HepG2 (cell line): ENCODE results near the gene UBE3A. TPM values are rescaled to one million over a fixed set of nuclear protein-coding genes. Genes with fewer than 3 reads are reported as not detected.

ENCODE experiments used
- AHR ChIP-seq: IDR thresholded peaks from 2 replicates; pipeline ENCODE4 v1.6.1; 2018; ENCODE audit warnings: missing genetic modification reagents, missing compliant biosample characterization
- ATM ChIP-seq: fragments of 450-650 bp; IDR thresholded peaks from 2 replicates; pipeline ENCODE4 v1.7.1; 2017; ENCODE audit warnings: mild to moderate bottlenecking, borderline replicate concordance
- CC2D1A ChIP-seq: sonication (generic); formaldehyde crosslinking; IDR thresholded peaks from 2 replicates; pipeline ENCODE4 v1.8.1; 2023; ENCODE audit warnings: mild to moderate bottlenecking, missing genetic modification reagents
- DMTF1 ChIP-seq: sonication (generic); formaldehyde crosslinking; IDR thresholded peaks from 2 replicates; pipeline ENCODE4 v1.4.0; 2020; ENCODE audit warnings: mild to moderate bottlenecking, missing genetic modification reagents
- DZIP1 ChIP-seq: sonication (generic); formaldehyde crosslinking; IDR thresholded peaks from 2 replicates; pipeline ENCODE4 v1.5.0; 2020; ENCODE audit warnings: mild to moderate bottlenecking, missing genetic modification reagents
- IKZF1 ChIP-seq: fragments of 450-650 bp; IDR thresholded peaks from 2 replicates; pipeline ENCODE4 v1.7.1; 2016
- JARID2 ChIP-seq: sonication (generic); formaldehyde crosslinking; IDR thresholded peaks from 2 replicates; pipeline ENCODE4 v1.8.1; 2023; ENCODE audit warnings: missing genetic modification reagents, inconsistent platforms; ENCODE audit not compliant: insufficient replicate concordance
- KDM5B ChIP-seq: sonication (generic); formaldehyde crosslinking; IDR thresholded peaks from 2 replicates; pipeline ENCODE4 v1.4.0; 2020; ENCODE audit warnings: missing genetic modification reagents, mild to moderate bottlenecking, borderline replicate concordance
- NONO ChIP-seq, 2 experiments: fragments of 450-650 bp in 1 of 2; sonication (generic) in 1 of 2; formaldehyde crosslinking in 1 of 2; IDR thresholded peaks in 1 of 2; conservative IDR thresholded peaks in 1 of 2; 2 replicates each; pipeline versions ENCODE4 v1.6.1 to v1.8.0; 2017 to 2022; ENCODE audit warnings: mild to moderate bottlenecking in 1 of 2, missing genetic modification reagents in 1 of 2, moderate library complexity in 1 of 2
- PAF1 ChIP-seq: IDR thresholded peaks from 2 replicates; pipeline ENCODE4 v1.6.1; 2016; ENCODE audit warnings: missing genetic modification reagents, missing compliant biosample characterization
- POLR2A ChIP-seq, 2 experiments: IDR thresholded peaks; 2 replicates each; pipeline ENCODE4 v1.6.1; 2011; ENCODE audit warnings: low read depth in 2 of 2, low read length in 2 of 2, mild to moderate bottlenecking in 1 of 2, moderate library complexity in 1 of 2; ENCODE audit not compliant: insufficient read depth in 1 of 2
- REXO4 ChIP-seq: sonication (generic); formaldehyde crosslinking; IDR thresholded peaks from 2 replicates; pipeline ENCODE4 v1.8.0; 2022; ENCODE audit warnings: missing genetic modification reagents, mild to moderate bottlenecking, borderline replicate concordance
- SYNCRIP ChIP-seq: fragments of 200-400 bp; formaldehyde crosslinking; IDR thresholded peaks from 2 replicates; pipeline ENCODE4 v1.6.1; 2018; ENCODE audit warnings: mild to moderate bottlenecking, low read depth, low read length; ENCODE audit not compliant: insufficient read depth
- TAF1 ChIP-seq: sonication (generic); formaldehyde crosslinking; IDR thresholded peaks from 2 replicates; pipeline ENCODE4 v1.4.0; 2020; ENCODE audit warnings: missing genetic modification reagents
- TAF15 ChIP-seq: fragments of 200-400 bp; formaldehyde crosslinking; IDR thresholded peaks from one replicate; pipeline ENCODE4 v1.6.1; 2018; ENCODE audit warnings: mild to moderate bottlenecking, low read depth, low read length; ENCODE audit not compliant: poor library complexity, severe bottlenecking
- YEATS4 ChIP-seq: sonication (generic); formaldehyde crosslinking; IDR thresholded peaks from 2 replicates; pipeline ENCODE4 v1.4.0; 2020; ENCODE audit warnings: missing genetic modification reagents, borderline replicate concordance
- ZHX1 ChIP-seq: sonication (generic); formaldehyde crosslinking; IDR thresholded peaks from 2 replicates; pipeline ENCODE4 v1.8.1; 2022; ENCODE audit warnings: low read depth, mild to moderate bottlenecking, missing genetic modification reagents
- ZMYM4 ChIP-seq: sonication (generic); formaldehyde crosslinking; IDR thresholded peaks from 2 replicates; pipeline ENCODE4 v1.8.1; 2023; ENCODE audit warnings: mild to moderate bottlenecking, missing genetic modification reagents
- ZNF12 ChIP-seq: sonication (generic); formaldehyde crosslinking; IDR thresholded peaks from 2 replicates; pipeline ENCODE4 v1.5.0; 2020; ENCODE audit warnings: missing genetic modification reagents
- ZNF414 ChIP-seq: sonication (generic); formaldehyde crosslinking; IDR thresholded peaks from 2 replicates; pipeline ENCODE4 v1.5.0; 2020; ENCODE audit warnings: missing genetic modification reagents
- ZNF850 ChIP-seq: sonication (generic); formaldehyde crosslinking; conservative IDR thresholded peaks from 2 replicates; pipeline ENCODE4 v1.9.0; 2021; ENCODE audit warnings: mild to moderate bottlenecking, missing genetic modification reagents
- polyA plus RNA-seq, 8 experiments: library from polyadenylated mRNA; depleted of rRNA in 3 of 8; stranded (reverse) in 7 of 8; unstranded in 1 of 8; fragments of >200 nt; fragmentation: Illumina TruSeq in 4 of 8; extraction: Trizol in 4 of 8; gene quantifications; 2 replicates each; pipeline versions ENCODE4 v1.2.1 to v1.2.3, GENCODE V29; 2011 to 2016; ENCODE audit warnings: low read depth in 4 of 8, missing spikeins in 1 of 8, mixed read lengths in 1 of 8; ENCODE audit not compliant: insufficient read depth in 1 of 8
- total RNA-seq, 5 experiments: library from RNA; depleted of rRNA; stranded (reverse); fragments of >200 nt; fragmentation: Illumina TruSeq; extraction: Trizol; gene quantifications; 2 replicates each; pipeline ENCODE4 v1.2.3, GENCODE V29; 2016; ENCODE audit warnings: low read depth in 1 of 5

UBE3A gene
- total and polyA plus RNA-seq, 2 of the 13 experiments (the other 11 are each of a cell fraction or from before 2014, with no cell fraction given), result 17.3 to 80.5 TPM

GRCh38 chr15:25438601-25439368 is at the start of gene UBE3A (continued):
- TF ChIP-seq ZHX1, result no peak
- no peak for TF ChIP-seq JARID2
- TF ChIP-seq ZNF850, result no peak
- TF ChIP-seq SYNCRIP, result no peak
- peak; percentile 53; the same call in 1 of the 2 replicates for TF ChIP-seq ZNF414 (CRISPR knock-in tag)
- TF ChIP-seq ZNF12, result no peak
- TF ChIP-seq AHR (CRISPR knock-in tag), result no peak; the same call in 1 of the 2 replicates
- TF ChIP-seq YEATS4, result peak; percentile 39
- no peak for TF ChIP-seq ATM
- no peak for TF ChIP-seq CC2D1A (CRISPR knock-in tag)
- no peak for TF ChIP-seq PAF1
- no peak for TF ChIP-seq DMTF1 (CRISPR knock-in tag)
- peak; percentile 42; the same call in 1 of the 2 replicates for TF ChIP-seq KDM5B
- TF ChIP-seq IKZF1, result no peak
- TF ChIP-seq ZMYM4, result peak; percentile 92
- TF ChIP-seq TAF15, result no peak
- peak; percentile 87 for TF ChIP-seq TAF1 (CRISPR knock-in tag)
- TF ChIP-seq POLR2A (IDR thresholded peaks at IDR 0.05; ENCODE audit: insufficient read depth in 1 of 2, low read depth in 2 of 2, low read length in 2 of 2), result peak; percentile 84 to 94
- TF ChIP-seq DZIP1 (CRISPR knock-in tag), result 0 out of 2 replicates have a peak, but pooled peaks have one; percentile 43
- no peak for TF ChIP-seq NONO (IDR thresholded peaks at IDR 0.05)
- TF ChIP-seq NONO (CRISPR knock-in tag; conservative IDR thresholded peaks at IDR 0.05), result 0 out of 2 replicates have a peak, but pooled peaks have one; percentile 18
- no peak for TF ChIP-seq REXO4 (CRISPR knock-in tag)
